ENCODE data around the gene TOR4A.
"Not testable (repeated sequence)": the region's sequence is repeated elsewhere in the genome, so short reads cannot be mapped to it uniquely, and the experiment has no call there.

TOR4A gene

GRCh38 chr9:137325799-137326198 lies 48.3 kb downstream of the TOR4A start:
- no peak for ATAC-seq (replicated peaks; ENCODE audit: extremely low read depth, poor library complexity, severe bottlenecking)
- H3K36me3 Mint-ChIP-seq (ENCODE audit: insufficient read depth) = peaks cover 15% of the 10 kb centered on the region
- H3K27ac Mint-ChIP-seq (ENCODE audit: low read depth) = no peak overlapping the region
- peaks cover 4% of the 10 kb centered on the region for H3K4me1 Mint-ChIP-seq
- H3K4me3 Mint-ChIP-seq = no peak overlapping the region
- DNase-seq (ENCODE audit: low spot score in 2 of 2) = no peak
- H3K9me3 Mint-ChIP-seq = peaks cover 6% of the 10 kb centered on the region
- H3K27me3 Mint-ChIP-seq = peaks cover 37% of the 10 kb centered on the region

DNA sequence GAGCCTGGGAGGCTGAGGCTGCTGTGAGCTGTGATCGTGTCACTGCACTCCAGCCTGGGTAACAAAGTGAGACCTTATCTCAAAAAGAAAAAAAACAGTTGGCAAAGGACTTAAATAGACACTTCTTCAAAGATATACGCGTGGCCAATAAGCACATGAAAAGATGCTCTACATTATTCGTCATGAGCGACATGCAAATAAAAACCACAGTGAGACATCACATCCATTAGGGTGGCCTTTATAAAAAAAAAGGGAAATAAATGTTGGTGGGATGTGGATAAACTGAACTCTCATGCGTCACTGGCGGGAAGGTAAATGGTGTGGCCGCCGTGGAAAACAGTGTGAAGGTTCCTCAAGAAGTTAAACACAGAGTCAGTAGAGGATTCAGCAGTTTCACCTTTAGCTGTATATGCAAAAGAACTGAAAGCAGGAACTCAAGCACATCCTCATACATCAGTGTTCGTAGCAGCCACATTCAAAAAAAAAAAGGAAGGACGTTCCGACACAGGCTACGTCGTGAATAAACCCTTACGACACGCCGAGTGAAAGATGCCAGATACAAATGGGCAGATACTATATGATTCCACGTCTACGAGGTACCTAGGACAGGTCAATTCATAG lies 49.0 kb downstream of the TOR4A start:
- peaks cover 4% of the 10 kb centered on the region for H3K4me1 Mint-ChIP-seq
- peaks cover 15% of the 10 kb centered on the region for H3K36me3 Mint-ChIP-seq (ENCODE audit: insufficient read depth)
- no peak overlapping the region for H3K4me3 Mint-ChIP-seq
- no peak overlapping the region for H3K27ac Mint-ChIP-seq (ENCODE audit: low read depth)
- ATAC-seq (replicated peaks; ENCODE audit: extremely low read depth, poor library complexity, severe bottlenecking) = peak; percentile 67
- H3K9me3 Mint-ChIP-seq = peaks cover 6% of the 10 kb centered on the region
- H3K27me3 Mint-ChIP-seq = peaks cover 37% of the 10 kb centered on the region
- no peak for DNase-seq (ENCODE audit: low spot score in 2 of 2)

- H3K4me1 Mint-ChIP-seq; H3K4me3 Mint-ChIP-seq; DNase-seq (ENCODE audit: low spot score in 2 of 2); ATAC-seq (replicated peaks; ENCODE audit: extremely low read depth, poor library complexity, severe bottlenecking); H3K9me3 Mint-ChIP-seq: not testable (repeated sequence)
- Mint-ChIP-seq H3K36me3 (ENCODE audit: insufficient read depth) (peaks cover 15% of the 10 kb centered on the region), H3K27ac (ENCODE audit: low read depth) (peak overlapping the region; percentile 56), H3K27me3 (peaks cover 37% of the 10 kb centered on the region)
Measured at GRCh38 chr9:137327641-137328550, 50.4 kb downstream of the TOR4A start.

DNA sequence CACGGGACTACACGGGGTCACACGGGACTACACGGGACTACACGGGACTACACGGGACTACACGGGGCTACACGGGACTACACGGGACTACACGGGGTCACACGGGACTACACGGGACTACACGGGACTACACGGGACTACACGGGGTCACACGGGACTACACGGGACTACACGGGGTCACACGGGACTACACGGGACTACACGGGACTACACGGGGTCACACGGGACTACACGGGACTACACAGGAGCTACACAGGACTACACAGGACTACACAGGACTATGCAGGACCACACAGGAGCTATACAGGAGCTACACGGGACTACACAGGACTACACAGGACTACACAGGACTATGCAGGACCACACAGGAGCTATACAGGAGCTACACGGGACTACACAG lies 52.1 kb downstream of the TOR4A start:
- ATAC-seq (replicated peaks; ENCODE audit: extremely low read depth, poor library complexity, severe bottlenecking); DNase-seq (ENCODE audit: low spot score in 2 of 2); H3K27ac Mint-ChIP-seq (ENCODE audit: low read depth); H3K9me3 Mint-ChIP-seq; H3K4me1 Mint-ChIP-seq; H3K4me3 Mint-ChIP-seq: not testable (repeated sequence)
- H3K36me3 Mint-ChIP-seq (ENCODE audit: insufficient read depth) = peaks cover 15% of the 10 kb centered on the region
- peaks cover 37% of the 10 kb centered on the region for H3K27me3 Mint-ChIP-seq

DNA sequence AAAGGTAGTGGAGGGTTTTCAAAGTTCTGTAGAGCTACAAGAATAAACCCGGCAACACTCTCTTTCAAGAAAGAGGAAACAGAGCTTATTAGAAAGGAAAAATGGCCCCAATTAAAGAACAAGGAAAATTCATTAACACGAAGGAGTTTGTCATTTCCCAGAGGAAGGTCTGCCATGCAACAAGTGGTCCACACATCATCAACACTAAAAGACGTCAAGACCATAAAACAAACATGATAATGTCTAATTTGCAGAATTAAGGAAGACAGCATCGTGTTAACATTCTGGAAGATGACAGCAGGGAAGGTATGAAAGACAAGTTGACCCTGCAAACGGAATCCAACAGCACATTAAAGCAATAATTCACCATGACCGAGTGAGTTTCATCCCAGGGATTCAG lies 53.2 kb downstream of the TOR4A start:
- peaks cover 4% of the 10 kb centered on the region for H3K4me1 Mint-ChIP-seq
- peaks cover 26% of the 10 kb centered on the region for H3K27me3 Mint-ChIP-seq
- ATAC-seq (replicated peaks; ENCODE audit: extremely low read depth, poor library complexity, severe bottlenecking) (no peak), DNase-seq (ENCODE audit: low spot score in 2 of 2) (no peak)
- peaks cover 15% of the 10 kb centered on the region for H3K36me3 Mint-ChIP-seq (ENCODE audit: insufficient read depth)
- H3K4me3 Mint-ChIP-seq = no peak overlapping the region
- no peak overlapping the region for H3K27ac Mint-ChIP-seq (ENCODE audit: low read depth)
- peaks cover 6% of the 10 kb centered on the region for H3K9me3 Mint-ChIP-seq

DNA sequence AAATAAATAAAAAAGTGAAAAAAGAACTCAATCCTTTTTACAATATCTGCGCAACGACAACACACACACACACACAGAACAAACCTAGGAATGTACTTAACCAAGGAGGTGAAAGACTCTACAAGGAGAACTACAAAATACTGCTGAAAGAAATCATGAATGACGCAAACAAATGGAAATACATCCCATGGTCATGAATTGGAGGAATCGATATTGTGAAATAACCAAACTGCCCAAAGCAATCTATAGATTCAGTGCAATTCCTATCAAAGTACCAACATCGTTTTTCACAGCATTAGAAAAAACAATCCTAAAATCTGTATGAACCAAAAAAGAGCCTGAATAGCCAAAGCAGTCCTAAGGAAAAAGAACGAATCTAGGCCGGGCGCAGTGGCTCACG lies 54.4 kb downstream of the TOR4A start:
- H3K27ac Mint-ChIP-seq (ENCODE audit: low read depth) = no peak overlapping the region
- H3K9me3 Mint-ChIP-seq = peaks cover 6% of the 10 kb centered on the region
- peaks cover 10% of the 10 kb centered on the region for H3K36me3 Mint-ChIP-seq (ENCODE audit: insufficient read depth)
- no peak overlapping the region for H3K4me3 Mint-ChIP-seq
- DNase-seq (ENCODE audit: low spot score in 2 of 2) (no peak), ATAC-seq (replicated peaks; ENCODE audit: extremely low read depth, poor library complexity, severe bottlenecking) (no peak)
- H3K4me1 Mint-ChIP-seq = peaks cover under 1% of the 10 kb centered on the region
- H3K27me3 Mint-ChIP-seq = peaks cover 14% of the 10 kb centered on the region
